Loucy (cell line): Measurements from ENCODE around the gene SHMT2.

ENCODE experiments used
- CTCF ChIP-seq: fragments of 200-600 bp; sonication (generic); conservative IDR thresholded peaks from 2 replicates; pipeline ENCODE4 v1.5.1; 2014; ENCODE audit warnings: mild to moderate bottlenecking, antibody characterized with exemption, low read length
- EZH2phosphoT487 ChIP-seq: fragments of 200-600 bp; IDR thresholded peaks from 2 replicates; pipeline ENCODE4 v1.6.1; 2018; ENCODE audit warnings: antibody characterized with exemption, mild to moderate bottlenecking, moderate library complexity, borderline replicate concordance

GRCh38 chr12:57248934-57249742 lies 19.6 kb downstream of the SHMT2 start:
- TF ChIP-seq CTCF (peak; percentile 45), EZH2phosphoT487 (no peak)
